ENCODE measurements around the gene CAVIN4. TPM values are rescaled to one million over a fixed set of nuclear protein-coding genes. Genes with fewer than 3 reads are reported as not detected.

Gene CAVIN4
- total RNA-seq, 1 experiment from 2014 or later, result 0.59 TPM

DNA sequence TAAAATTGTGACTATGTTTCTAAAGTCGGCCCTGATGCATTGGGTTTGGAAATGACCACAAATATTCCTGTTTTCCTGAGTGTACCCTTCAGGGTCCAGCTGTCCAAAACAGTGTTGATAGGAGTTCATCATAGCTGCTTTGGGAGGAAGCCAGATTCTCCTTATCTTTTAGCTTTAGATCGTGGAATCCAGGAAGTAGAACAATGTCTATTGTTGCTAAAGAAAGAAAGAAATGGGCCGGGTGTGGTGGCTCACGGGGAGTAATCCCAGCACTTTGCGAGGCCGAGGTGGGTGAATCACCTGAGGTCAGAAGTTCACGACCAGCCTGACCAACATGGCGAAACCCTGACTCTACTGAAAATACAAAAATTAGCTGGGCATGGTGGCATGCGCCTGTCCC lies 9.5 kb downstream of the CAVIN4 start (continued):
- TF ChIP-seq POLR2AphosphoS5 (IDR thresholded peaks at IDR 0.05; ENCODE audit: low read depth, low read length), result no peak

- no peaks in the 10 kb centered on the region for H3K79me2 ChIP-seq (ENCODE audit: insufficient read depth, low read length)
- DNase-seq (ENCODE audit: low read depth, low spot score), result no peak
Measured at GRCh38 chr9:100589582-100589981, 11.7 kb downstream of the CAVIN4 start.

More at GRCh38 chr9:100589582-100589981, 11.7 kb downstream of the CAVIN4 start:
- no peak for ATAC-seq
- H2AFZ ChIP-seq (ENCODE audit: low read depth, low read length, poor library complexity, severe bottlenecking), result no peak overlapping the region
- H3K9me2 ChIP-seq (ENCODE audit: insufficient read depth), result no peaks in the 10 kb centered on the region
- H4K20me1 ChIP-seq (ENCODE audit: insufficient read depth), result no peaks in the 10 kb centered on the region
- BruUV-seq (replicated peaks), result no TSS peak
- no peak overlapping the region for H3K9ac ChIP-seq (ENCODE audit: low read length)
- H3K4me1 ChIP-seq (ENCODE audit: control insufficient read depth in 1 of 2, insufficient read depth in 2 of 2, low read length in 2 of 2), result peaks cover 8 to 34% of the 10 kb centered on the region in 2 experiments; a peak in 3 of 4 replicates
- ChIA-PET POLR2A (no interaction called here), CTCF (interaction anchor here (1.2 kb wide), 1 partner anchor 12 kb away, joined by 3 read pairs; no protein-coding TSS in a partner anchor), RAD21 (ENCODE audit: low non-redundant PET in 1 of 2, low total read pairs in 2 of 2, uncharacterized antibody in 2 of 2, unreplicated experiment in 2 of 2) (no interaction called here)
- intact Hi-C loops (cut with micrococcal nuclease), result no loop called here
- TF ChIP-seq CEBPB (IDR thresholded peaks at IDR 0.05; ENCODE audit: low read depth), result no peak
- TF ChIP-seq CBX3 (IDR thresholded peaks at IDR 0.05; ENCODE audit: low read depth), result no peak
- TF ChIP-seq, protein P1, sequence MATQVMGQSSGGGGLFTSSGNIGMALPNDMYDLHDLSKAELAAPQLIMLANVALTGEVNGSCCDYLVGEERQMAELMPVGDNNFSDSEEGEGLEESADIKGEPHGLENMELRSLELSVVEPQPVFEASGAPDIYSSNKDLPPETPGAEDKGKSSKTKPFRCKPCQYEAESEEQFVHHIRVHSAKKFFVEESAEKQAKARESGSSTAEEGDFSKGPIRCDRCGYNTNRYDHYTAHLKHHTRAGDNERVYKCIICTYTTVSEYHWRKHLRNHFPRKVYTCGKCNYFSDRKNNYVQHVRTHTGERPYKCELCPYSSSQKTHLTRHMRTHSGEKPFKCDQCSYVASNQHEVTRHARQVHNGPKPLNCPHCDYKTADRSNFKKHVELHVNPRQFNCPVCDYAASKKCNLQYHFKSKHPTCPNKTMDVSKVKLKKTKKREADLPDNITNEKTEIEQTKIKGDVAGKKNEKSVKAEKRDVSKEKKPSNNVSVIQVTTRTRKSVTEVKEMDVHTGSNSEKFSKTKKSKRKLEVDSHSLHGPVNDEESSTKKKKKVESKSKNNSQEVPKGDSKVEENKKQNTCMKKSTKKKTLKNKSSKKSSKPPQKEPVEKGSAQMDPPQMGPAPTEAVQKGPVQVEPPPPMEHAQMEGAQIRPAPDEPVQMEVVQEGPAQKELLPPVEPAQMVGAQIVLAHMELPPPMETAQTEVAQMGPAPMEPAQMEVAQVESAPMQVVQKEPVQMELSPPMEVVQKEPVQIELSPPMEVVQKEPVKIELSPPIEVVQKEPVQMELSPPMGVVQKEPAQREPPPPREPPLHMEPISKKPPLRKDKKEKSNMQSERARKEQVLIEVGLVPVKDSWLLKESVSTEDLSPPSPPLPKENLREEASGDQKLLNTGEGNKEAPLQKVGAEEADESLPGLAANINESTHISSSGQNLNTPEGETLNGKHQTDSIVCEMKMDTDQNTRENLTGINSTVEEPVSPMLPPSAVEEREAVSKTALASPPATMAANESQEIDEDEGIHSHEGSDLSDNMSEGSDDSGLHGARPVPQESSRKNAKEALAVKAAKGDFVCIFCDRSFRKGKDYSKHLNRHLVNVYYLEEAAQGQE (IDR thresholded peaks at IDR 0.05; ENCODE audit: low read depth), result no peak
- no peak for TF ChIP-seq POLR2AphosphoS5 (IDR thresholded peaks at IDR 0.05; ENCODE audit: low read depth, low read length)
- TF ChIP-seq, protein P2, sequence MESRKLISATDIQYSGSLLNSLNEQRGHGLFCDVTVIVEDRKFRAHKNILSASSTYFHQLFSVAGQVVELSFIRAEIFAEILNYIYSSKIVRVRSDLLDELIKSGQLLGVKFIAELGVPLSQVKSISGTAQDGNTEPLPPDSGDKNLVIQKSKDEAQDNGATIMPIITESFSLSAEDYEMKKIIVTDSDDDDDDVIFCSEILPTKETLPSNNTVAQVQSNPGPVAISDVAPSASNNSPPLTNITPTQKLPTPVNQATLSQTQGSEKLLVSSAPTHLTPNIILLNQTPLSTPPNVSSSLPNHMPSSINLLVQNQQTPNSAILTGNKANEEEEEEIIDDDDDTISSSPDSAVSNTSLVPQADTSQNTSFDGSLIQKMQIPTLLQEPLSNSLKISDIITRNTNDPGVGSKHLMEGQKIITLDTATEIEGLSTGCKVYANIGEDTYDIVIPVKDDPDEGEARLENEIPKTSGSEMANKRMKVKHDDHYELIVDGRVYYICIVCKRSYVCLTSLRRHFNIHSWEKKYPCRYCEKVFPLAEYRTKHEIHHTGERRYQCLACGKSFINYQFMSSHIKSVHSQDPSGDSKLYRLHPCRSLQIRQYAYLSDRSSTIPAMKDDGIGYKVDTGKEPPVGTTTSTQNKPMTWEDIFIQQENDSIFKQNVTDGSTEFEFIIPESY (IDR thresholded peaks at IDR 0.05; ENCODE audit: extremely low read depth, insufficient replicate concordance, low read length), result no peak
- TF ChIP-seq ATF3 (IDR thresholded peaks at IDR 0.05), result no peak
- no peak for TF ChIP-seq JUND (IDR thresholded peaks at IDR 0.05)
- TF ChIP-seq SRF (IDR thresholded peaks at IDR 0.05; ENCODE audit: low read depth), result no peak
- no peak for TF ChIP-seq TCF7L2 (IDR thresholded peaks at IDR 0.05; ENCODE audit: borderline replicate concordance, extremely low read depth, insufficient read depth, insufficient read length)
- TF ChIP-seq SP1 (IDR thresholded peaks at IDR 0.05; ENCODE audit: low read depth), result no peak
- no peak for TF ChIP-seq MAX (IDR thresholded peaks at IDR 0.05)
- TF ChIP-seq SIN3A (IDR thresholded peaks at IDR 0.05; ENCODE audit: low read depth), result no peak
- TF ChIP-seq FOSL1 (IDR thresholded peaks at IDR 0.05; ENCODE audit: low read depth), result no peak
- TF ChIP-seq YY1 (IDR thresholded peaks at IDR 0.05; ENCODE audit: extremely low read depth, insufficient replicate concordance, low read depth, low read length), result no peak
- no peak for TF ChIP-seq CTCF (IDR thresholded peaks at IDR 0.05 in 2 of 3, conservative IDR thresholded peaks at IDR 0.05 in 1 of 3; ENCODE audit: borderline replicate concordance in 1 of 3, insufficient read depth in 1 of 3, low read depth in 2 of 3, low read length in 2 of 3)
- H3K27me3 ChIP-seq (ENCODE audit: insufficient read depth, low read length), result no peaks in the 10 kb centered on the region
- H3K27ac ChIP-seq (ENCODE audit: low read depth, low read length), result no peak overlapping the region
- no peak overlapping the region for H3K4me2 ChIP-seq (ENCODE audit: low read length)
- no peak overlapping the region for H3K4me3 ChIP-seq (replicated peaks in 1 of 2; ENCODE audit: low read depth in 1 of 2, low read length in 2 of 2)
- no peaks in the 10 kb centered on the region for H3K9me3 ChIP-seq (ENCODE audit: control insufficient read depth in 1 of 2, insufficient read depth in 1 of 2, low read depth in 1 of 2, low read length in 2 of 2)
- H3K36me3 ChIP-seq (ENCODE audit: control insufficient read depth in 1 of 2, insufficient read depth in 2 of 2, low read length in 2 of 2), result no peaks in the 10 kb centered on the region

Data from HCT116 (cell line).